HG03139 (cell line): ENCODE data around the gene DISP2.

Experiments
- ATAC-seq: cut with Tn5 transposase; IDR thresholded peaks from one replicate; pipeline ENCODE4 v1.9.1; 2021; ENCODE audit not compliant: unreplicated experiment

Gene DISP2

GRCh38 chr15:40388941-40389823, 31.2 kb downstream of the DISP2 start:
- ATAC-seq, result no peak

- no peak for ATAC-seq
Observed at GRCh38 chr15:40389824-40390595, 32.0 kb downstream of the DISP2 start.

- ATAC-seq, result no peak
Observed at GRCh38 chr15:40392986-40393948, 35.2 kb downstream of the DISP2 start.

GRCh38 chr15:40397688-40398412, 39.8 kb downstream of the DISP2 start:
- no peak for ATAC-seq

- peak; percentile 85 for ATAC-seq
Observed at GRCh38 chr15:40398413-40398873, 40.4 kb downstream of the DISP2 start.

GRCh38 chr15:40399370-40399769, 41.4 kb downstream of the DISP2 start:
- no peak for ATAC-seq

GRCh38 chr15:40405501-40406381, 47.7 kb downstream of the DISP2 start, which contains the start of gene IVD:
Gene IVD, plus strand, starts transcription at chr15:40405795. Its CDS starts 33 bp downstream, at chr15:40405828.
- peak; percentile 82 for ATAC-seq

GRCh38 chr15:40407330-40407990, 49.4 kb downstream of the DISP2 start:
- ATAC-seq, result peak; percentile 56

GRCh38 chr15:40409366-40409765, 51.3 kb downstream of the DISP2 start:
- ATAC-seq, result no peak

GRCh38 chr15:40410476-40410875, 52.5 kb downstream of the DISP2 start:
- ATAC-seq, result no peak

GRCh38 chr15:40412095-40412759, 54.2 kb downstream of the DISP2 start:
- no peak for ATAC-seq

GRCh38 chr15:40413036-40413435, 55.0 kb downstream of the DISP2 start:
- no peak for ATAC-seq

GRCh38 chr15:40414816-40415215, 56.8 kb downstream of the DISP2 start:
- ATAC-seq, result no peak

GRCh38 chr15:40415226-40415625, 57.2 kb downstream of the DISP2 start:
- ATAC-seq, result no peak

GRCh38 chr15:40416056-40416455, 58.0 kb downstream of the DISP2 start:
- no peak for ATAC-seq

- no peak for ATAC-seq
Observed at GRCh38 chr15:40418126-40418525, 60.1 kb downstream of the DISP2 start.

- ATAC-seq, result no peak
Observed at GRCh38 chr15:40420071-40420713, 62.2 kb downstream of the DISP2 start.
